ENCODE measurements around the gene DNAH8.

Gene DNAH8

DNA sequence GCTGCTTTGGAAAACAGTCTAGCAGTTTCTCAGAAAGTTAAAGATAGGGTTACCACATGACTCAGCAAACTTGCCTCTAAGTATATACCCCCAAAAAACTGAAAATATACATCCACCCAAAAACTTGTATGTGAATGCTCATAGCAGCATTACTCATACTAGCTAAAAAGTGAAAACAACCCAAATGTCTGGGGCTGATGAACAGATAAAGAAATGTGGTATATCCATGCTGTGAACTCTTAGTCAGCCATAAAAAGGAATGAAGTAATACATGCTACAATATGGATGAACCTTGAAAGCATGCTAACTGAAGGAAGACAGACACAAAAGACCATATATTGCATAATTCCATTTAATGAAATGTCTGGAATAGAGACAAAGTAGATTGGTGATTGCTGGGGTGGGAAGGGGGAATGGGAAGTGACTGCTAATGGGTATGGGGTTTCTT is 253.6 kb downstream of the DNAH8 start:
- TF ChIP-seq, protein P1, sequence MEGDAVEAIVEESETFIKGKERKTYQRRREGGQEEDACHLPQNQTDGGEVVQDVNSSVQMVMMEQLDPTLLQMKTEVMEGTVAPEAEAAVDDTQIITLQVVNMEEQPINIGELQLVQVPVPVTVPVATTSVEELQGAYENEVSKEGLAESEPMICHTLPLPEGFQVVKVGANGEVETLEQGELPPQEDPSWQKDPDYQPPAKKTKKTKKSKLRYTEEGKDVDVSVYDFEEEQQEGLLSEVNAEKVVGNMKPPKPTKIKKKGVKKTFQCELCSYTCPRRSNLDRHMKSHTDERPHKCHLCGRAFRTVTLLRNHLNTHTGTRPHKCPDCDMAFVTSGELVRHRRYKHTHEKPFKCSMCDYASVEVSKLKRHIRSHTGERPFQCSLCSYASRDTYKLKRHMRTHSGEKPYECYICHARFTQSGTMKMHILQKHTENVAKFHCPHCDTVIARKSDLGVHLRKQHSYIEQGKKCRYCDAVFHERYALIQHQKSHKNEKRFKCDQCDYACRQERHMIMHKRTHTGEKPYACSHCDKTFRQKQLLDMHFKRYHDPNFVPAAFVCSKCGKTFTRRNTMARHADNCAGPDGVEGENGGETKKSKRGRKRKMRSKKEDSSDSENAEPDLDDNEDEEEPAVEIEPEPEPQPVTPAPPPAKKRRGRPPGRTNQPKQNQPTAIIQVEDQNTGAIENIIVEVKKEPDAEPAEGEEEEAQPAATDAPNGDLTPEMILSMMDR (IDR thresholded peaks at IDR 0.05), result no peak
- Histone ChIP-seq H3K27ac (no peak overlapping the region), H3K9me3 (no peaks in the 10 kb centered on the region), H3K36me3 (no peaks in the 10 kb centered on the region), H3K27me3 (peaks cover 12% of the 10 kb centered on the region), H3K4me1 (ENCODE audit: control insufficient read depth in 1 of 2, insufficient read depth in 1 of 2, low read depth in 1 of 2, low read length in 1 of 2) (no peaks in the 10 kb centered on the region), H3K4me3 (ENCODE audit: low read depth in 1 of 2, low read length in 1 of 2) (no peak overlapping the region)

DNA sequence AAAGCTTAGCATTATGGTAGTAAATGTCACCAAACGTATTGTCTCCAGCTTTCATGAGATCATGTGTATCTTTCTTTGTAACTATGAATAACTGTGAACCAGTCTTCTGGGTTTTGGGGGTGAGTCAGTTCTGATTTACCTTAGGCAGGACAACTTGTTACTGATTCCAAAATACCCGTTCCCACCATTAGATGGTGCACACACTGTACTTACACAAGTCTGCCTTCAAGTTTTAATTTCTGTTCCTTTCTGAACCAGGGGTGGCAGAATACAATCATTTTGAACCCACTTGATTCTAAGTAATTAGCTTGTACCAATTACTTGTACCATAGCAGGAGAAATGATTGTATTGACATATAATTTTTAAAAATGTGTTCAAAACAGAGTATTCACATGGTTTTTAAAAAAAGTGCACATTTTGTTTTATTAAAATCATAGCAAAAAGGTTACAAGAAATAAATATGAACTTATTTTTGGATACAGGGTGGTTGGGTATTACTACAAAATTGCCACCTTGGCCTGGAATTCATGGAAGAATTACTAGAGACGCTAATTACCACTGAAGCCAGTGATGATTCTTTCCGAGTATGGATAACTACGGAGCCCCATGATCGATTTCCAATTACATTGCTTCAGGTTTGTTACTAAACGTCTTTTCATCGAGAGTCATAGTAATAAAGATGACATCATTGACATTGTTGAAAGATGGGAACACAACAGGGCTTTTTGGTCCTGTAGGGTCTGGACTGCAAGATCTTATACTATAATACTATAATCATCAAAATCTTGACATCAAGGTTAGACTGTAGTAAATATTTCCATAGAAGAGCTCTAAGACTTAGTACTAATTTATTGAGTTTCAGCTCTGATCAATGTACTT is 258.3 kb downstream of the DNAH8 start:
- Histone ChIP-seq H3K9me3 (no peaks in the 10 kb centered on the region), H3K36me3 (no peaks in the 10 kb centered on the region), H3K4me1 (ENCODE audit: control insufficient read depth in 1 of 2, insufficient read depth in 1 of 2, low read depth in 1 of 2, low read length in 1 of 2) (no peaks in the 10 kb centered on the region), H3K4me3 (ENCODE audit: low read depth in 1 of 2, low read length in 1 of 2) (no peak overlapping the region), H3K27me3 (peaks cover 37% of the 10 kb centered on the region), H3K27ac (no peak overlapping the region)
- TF ChIP-seq, protein P1 (IDR thresholded peaks at IDR 0.05), result no peak

DNA sequence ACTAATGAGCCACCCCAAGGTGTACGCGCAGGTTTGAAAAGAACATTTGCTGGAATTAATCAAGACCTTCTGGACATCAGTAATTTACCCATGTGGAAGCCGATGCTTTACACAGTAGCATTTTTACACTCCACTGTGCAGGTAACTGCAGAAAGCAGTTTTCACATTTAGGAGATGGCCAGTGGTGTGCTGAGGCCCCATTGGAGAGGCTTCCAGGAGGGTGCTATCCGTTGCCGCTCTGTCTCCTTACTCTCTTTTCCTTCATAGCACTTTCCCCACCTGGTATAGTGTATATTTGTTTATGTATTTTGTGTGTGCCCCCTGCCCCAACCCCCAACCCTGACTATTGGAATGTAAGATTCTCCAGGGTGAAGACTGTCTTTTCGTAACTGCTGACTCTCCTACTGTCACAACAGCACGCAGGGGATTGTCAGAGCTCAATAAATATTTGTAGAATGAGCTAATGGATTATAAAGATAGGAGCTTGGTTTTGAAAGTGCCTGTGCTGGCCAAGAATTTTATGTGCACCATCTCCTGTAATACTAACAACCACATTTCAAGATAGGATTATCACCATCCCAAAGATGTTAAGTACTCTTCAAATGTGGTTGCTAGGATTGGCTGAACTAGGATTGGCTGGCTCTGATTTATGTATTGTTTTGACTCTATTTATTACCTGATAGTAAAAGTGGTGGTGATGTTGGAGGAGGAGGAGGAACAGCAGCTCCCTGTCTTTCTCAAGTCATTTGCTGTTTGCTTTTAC is 259.5 kb downstream of the DNAH8 start:
- H3K9me3 ChIP-seq, result no peaks in the 10 kb centered on the region
- TF ChIP-seq, protein P1 (IDR thresholded peaks at IDR 0.05), result no peak
- no peaks in the 10 kb centered on the region for H3K36me3 ChIP-seq
- no peak overlapping the region for H3K4me3 ChIP-seq (ENCODE audit: low read depth in 1 of 2, low read length in 1 of 2)
- no peaks in the 10 kb centered on the region for H3K4me1 ChIP-seq (ENCODE audit: control insufficient read depth in 1 of 2, insufficient read depth in 1 of 2, low read depth in 1 of 2, low read length in 1 of 2)
- H3K27ac ChIP-seq, result no peak overlapping the region
- H3K27me3 ChIP-seq, result peaks cover 48% of the 10 kb centered on the region

DNA sequence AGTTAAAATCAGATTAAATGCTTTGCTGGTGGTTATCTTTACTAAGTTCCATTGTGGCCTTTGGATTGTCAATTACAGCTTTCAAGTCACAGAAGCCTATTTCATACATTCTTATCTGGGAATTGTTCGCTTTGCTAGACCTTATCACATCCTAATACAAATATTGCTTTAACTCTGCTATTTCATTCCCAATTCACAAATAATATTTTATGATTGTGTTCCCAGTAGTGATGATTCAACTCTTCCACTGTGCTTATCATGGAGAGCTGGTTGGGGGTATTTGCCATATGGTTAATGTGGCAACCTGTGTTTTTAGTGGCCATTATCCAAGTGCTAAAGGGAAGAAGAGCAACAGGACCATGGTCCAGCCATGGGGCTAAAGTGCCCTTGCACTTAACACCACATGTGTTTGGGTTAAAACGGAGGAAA is 260.5 kb downstream of the DNAH8 start:
- TF ChIP-seq, protein P1 (IDR thresholded peaks at IDR 0.05), result no peak
- no peaks in the 10 kb centered on the region for H3K36me3 ChIP-seq
- H3K4me1 ChIP-seq (ENCODE audit: control insufficient read depth in 1 of 2, insufficient read depth in 1 of 2, low read depth in 1 of 2, low read length in 1 of 2), result no peaks in the 10 kb centered on the region

DNA sequence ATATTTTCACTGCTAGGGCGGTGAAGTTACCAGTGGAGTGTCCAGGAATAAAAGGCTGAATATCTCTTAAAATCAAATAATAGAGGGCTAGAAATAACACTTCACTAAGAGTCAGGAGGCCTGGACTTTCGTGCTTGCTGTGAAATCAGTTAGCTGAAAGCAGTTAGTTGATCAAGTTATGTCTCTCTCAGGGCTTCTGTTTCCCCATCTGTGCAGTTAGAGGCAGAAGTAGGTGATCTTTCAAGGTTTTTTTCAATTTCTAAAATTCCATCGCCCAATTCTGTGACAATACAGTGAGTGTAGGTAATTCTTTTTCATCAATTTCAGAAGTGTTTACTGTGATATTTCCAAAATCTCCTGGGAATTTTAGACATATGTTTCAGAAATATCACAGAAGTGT is 260.9 kb downstream of the DNAH8 start:
- Histone ChIP-seq H3K36me3 (no peaks in the 10 kb centered on the region), H3K4me1 (ENCODE audit: control insufficient read depth in 1 of 2, insufficient read depth in 1 of 2, low read depth in 1 of 2, low read length in 1 of 2) (no peaks in the 10 kb centered on the region), H3K4me3 (ENCODE audit: low read depth in 1 of 2, low read length in 1 of 2) (no peak overlapping the region), H3K27ac (no peak overlapping the region), H3K27me3 (peaks cover 59% of the 10 kb centered on the region), H3K9me3 (no peaks in the 10 kb centered on the region)
- TF ChIP-seq, protein P1 (IDR thresholded peaks at IDR 0.05), result no peak

More for the DNA sequence above, 260.5 kb downstream of the DNAH8 start:
- no peak overlapping the region for H3K4me3 ChIP-seq (ENCODE audit: low read depth in 1 of 2, low read length in 1 of 2)
- no peak overlapping the region for H3K27ac ChIP-seq
- peaks cover 58% of the 10 kb centered on the region for H3K27me3 ChIP-seq
- no peaks in the 10 kb centered on the region for H3K9me3 ChIP-seq
